OCI-LY3 (cell line): Measurements from ENCODE around the gene OXLD1.

Experiments
- H2AFZ ChIP-seq: fragments of 200-600, 300-600 bp; shearing (Covaris generic); 2 replicates; pipeline ENCODE4 v1.6.0; 2014; ENCODE audit warnings: antibody characterized with exemption, low read depth, low read length
- H3K27ac ChIP-seq: fragments of 200-600, 300-600 bp; sonication (generic); 2 replicates; pipeline ENCODE4 v1.5.1; 2014; ENCODE audit warnings: mild to moderate bottlenecking, low read length, moderate library complexity, mixed read lengths
- H3K27me3 ChIP-seq: fragments of 200-600, 300-600 bp; sonication (generic); 2 replicates; pipeline ENCODE4 v1.6.1; 2014; ENCODE audit warnings: low read depth, low read length, mixed read lengths
- H3K36me3 ChIP-seq: fragments of 200-600, 300-600 bp; sonication (generic); replicated peaks from 2 replicates; pipeline ENCODE3; 2014; ENCODE audit warnings: low read depth, low read length, mixed read lengths
- H3K4me1 ChIP-seq: fragments of 300-600, 200-600 bp; sonication (generic); 2 replicates; pipeline ENCODE4 v1.6.1; 2014; ENCODE audit warnings: low read length, mixed read lengths
- H3K4me2 ChIP-seq: fragments of 200-600, 300-600 bp; sonication (generic); 2 replicates; pipeline ENCODE4 v1.6.1; 2014; ENCODE audit warnings: low read length, mixed read lengths
- H3K4me3 ChIP-seq: fragments of 300-600, 200-600 bp; sonication (generic); 2 replicates; pipeline ENCODE4 v1.5.1; 2014; ENCODE audit warnings: antibody characterized with exemption, mild to moderate bottlenecking, low read length, moderate library complexity
- H3K79me2 ChIP-seq: fragments of 300-600, 200-600 bp; shearing (Covaris generic); 2 replicates; pipeline ENCODE4 v1.6.1; 2014; ENCODE audit warnings: mild to moderate bottlenecking, low read length, mixed read lengths
- H3K9ac ChIP-seq: fragments of 300-600, 200-600 bp; shearing (Covaris generic); 2 replicates; pipeline ENCODE4 v1.6.0; 2014; ENCODE audit warnings: mild to moderate bottlenecking, low read length, moderate library complexity
- H3K9me3 ChIP-seq: fragments of 200-600, 300-600 bp; shearing (Covaris generic); 2 replicates; pipeline ENCODE4 v1.6.1; 2014; ENCODE audit warnings: low read length, mixed read lengths; ENCODE audit not compliant: insufficient read depth
- H4K20me1 ChIP-seq: fragments of 200-600, 300-600 bp; sonication (generic); 2 replicates; pipeline ENCODE4 v1.6.1; 2016; ENCODE audit warnings: low read length, mixed read lengths; ENCODE audit not compliant: insufficient read depth
- CTCF ChIP-seq: fragments of 200-600, 300-600 bp; sonication (generic); IDR thresholded peaks from 2 replicates; pipeline ENCODE4 v1.5.1; 2014; ENCODE audit warnings: antibody characterized with exemption, low read length, low read depth
- EZH2phosphoT487 ChIP-seq: fragments of 200-600 bp; shearing (Covaris generic); IDR thresholded peaks from 2 replicates; pipeline ENCODE4 v1.6.1; 2018; ENCODE audit warnings: antibody characterized with exemption, mixed run types, low read depth

Gene OXLD1

GRCh38 chr17:81695801-81696200 lies 29.4 kb upstream of the OXLD1 start:
- Histone ChIP-seq H3K27ac (no peak overlapping the region), H3K4me1 (no peaks in the 10 kb centered on the region; the same call in 1 of the 2 replicates), H3K79me2 (peaks cover 21% of the 10 kb centered on the region), H3K4me3 (no peak overlapping the region), H3K9me3 (no peaks in the 10 kb centered on the region), H3K36me3 (peaks cover 36% of the 10 kb centered on the region), H4K20me1 (no peaks in the 10 kb centered on the region), H3K27me3 (no peaks in the 10 kb centered on the region), H2AFZ (no peak overlapping the region), H3K9ac (no peak overlapping the region), H3K4me2 (no peak overlapping the region)
- TF ChIP-seq CTCF (no peak), EZH2phosphoT487 (no peak)

- Histone ChIP-seq H3K36me3 (peaks cover 35% of the 10 kb centered on the region), H3K9me3 (no peaks in the 10 kb centered on the region), H3K27ac (no peak overlapping the region)
These were observed 28.8 kb upstream of the OXLD1 start for GRCh38 chr17:81695211-81695610.

DNA sequence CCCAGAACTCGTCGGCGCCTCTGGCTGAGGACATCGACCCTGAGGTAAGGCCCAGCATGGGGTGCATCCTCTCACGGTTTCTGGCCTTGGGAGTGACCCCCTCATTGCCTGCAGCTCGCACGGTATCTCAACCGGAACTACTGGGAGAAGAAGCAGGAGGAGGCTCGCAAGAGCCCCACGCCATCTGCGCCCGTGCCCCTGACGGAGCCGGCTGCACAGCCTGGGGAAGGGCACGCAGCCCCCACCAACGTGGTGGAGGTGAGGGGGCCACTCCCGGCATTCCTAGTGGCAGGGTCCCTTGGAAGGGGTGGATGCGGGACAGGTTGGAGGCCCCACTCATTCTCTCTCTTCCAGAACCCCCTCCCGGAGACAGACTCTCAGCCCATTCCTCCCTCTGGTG lies 28.4 kb upstream of the OXLD1 start:
- H3K27ac ChIP-seq, result no peak overlapping the region
- no peaks in the 10 kb centered on the region for H4K20me1 ChIP-seq
- H3K4me2 ChIP-seq, result no peak overlapping the region
- no peaks in the 10 kb centered on the region for H3K9me3 ChIP-seq
- H3K9ac ChIP-seq, result no peak overlapping the region
- no peak overlapping the region for H2AFZ ChIP-seq
- H3K27me3 ChIP-seq, result no peaks in the 10 kb centered on the region
- H3K79me2 ChIP-seq, result peaks cover 15% of the 10 kb centered on the region
- H3K4me1 ChIP-seq, result no peaks in the 10 kb centered on the region
- H3K36me3 ChIP-seq, result peaks cover 35% of the 10 kb centered on the region
- TF ChIP-seq EZH2phosphoT487 (no peak), CTCF (no peak)
- H3K4me3 ChIP-seq, result no peak overlapping the region

More at GRCh38 chr17:81695211-81695610, 28.8 kb upstream of the OXLD1 start:
- H2AFZ ChIP-seq, result no peak overlapping the region
- H3K4me2 ChIP-seq, result no peak overlapping the region
- no peak overlapping the region for H3K9ac ChIP-seq
- H3K27me3 ChIP-seq, result no peaks in the 10 kb centered on the region
- no peaks in the 10 kb centered on the region for H4K20me1 ChIP-seq
- peaks cover 15% of the 10 kb centered on the region for H3K79me2 ChIP-seq
- no peak overlapping the region for H3K4me3 ChIP-seq
- no peak for TF ChIP-seq EZH2phosphoT487
- no peaks in the 10 kb centered on the region for H3K4me1 ChIP-seq

GRCh38 chr17:81693509-81694210 lies 27.3 kb upstream of the OXLD1 start:
- no peaks in the 10 kb centered on the region for H3K4me1 ChIP-seq
- H3K36me3 ChIP-seq, result peaks cover 31% of the 10 kb centered on the region
- TF ChIP-seq EZH2phosphoT487, result no peak
- TF ChIP-seq CTCF, result no peak

More at GRCh38 chr17:81693509-81694210, 27.3 kb upstream of the OXLD1 start:
- Histone ChIP-seq H3K9me3 (no peaks in the 10 kb centered on the region), H3K9ac (no peak overlapping the region), H3K4me3 (no peak overlapping the region), H3K79me2 (peaks cover 5% of the 10 kb centered on the region), H3K27ac (no peak overlapping the region), H2AFZ (no peak overlapping the region), H3K27me3 (no peaks in the 10 kb centered on the region), H3K4me2 (no peak overlapping the region), H4K20me1 (no peaks in the 10 kb centered on the region)
